SK-N-SH (cell line): ENCODE measurements around the gene CYB5D1. TPM values are rescaled to one million over a fixed set of nuclear protein-coding genes. Genes with fewer than 3 reads are reported as not detected.
A peak's percentile ranks its signal among the peaks of the same experiment; 100 is the strongest.

Experiments used
- CTCF ChIA-PET: fragments of 300-600, 350-600 bp; formaldehyde crosslinking; extraction: SDS; loops from one replicate; lab custom pipeline; 2021; lab: Yijun Ruan, JAX
- POLR2A ChIA-PET: fragments of 350-600 bp; sonication (Branson Sonifier 250); formaldehyde crosslinking; extraction: SDS; loops from one replicate; lab custom pipeline; 2020; ENCODE audit warnings: antibody characterized with exemption, inconsistent platforms; lab: Yijun Ruan, JAX
- DNase-seq: peaks from one replicate; pipeline ENCODE4 v3.0.0; 2012
- H2AFZ ChIP-seq: fragments of 200-600 bp; sonication (generic); 2 replicates; pipeline ENCODE4 v1.8.1; 2016; ENCODE audit warnings: antibody characterized with exemption, mild to moderate bottlenecking, low read depth
- H3F3A ChIP-seq: fragments of 200-600 bp; sonication (generic); replicated peaks from 2 replicates; pipeline ENCODE3; 2016; ENCODE audit warnings: antibody characterized with exemption, mild to moderate bottlenecking; ENCODE audit not compliant: insufficient read depth
- H3K27ac ChIP-seq, 2 experiments: fragments of 200-500 bp in 1 of 2; fragments of 200-600 bp in 1 of 2; sonication (Bioruptor generic) in 1 of 2; sonication (generic), shearing (Covaris generic) in 1 of 2; 2 replicates each; pipeline versions ENCODE4 v1.5.1 to v1.6.1; 2014 to 2016; ENCODE audit warnings: low read depth in 2 of 2, inconsistent platforms in 1 of 2, low read length in 1 of 2, mild to moderate bottlenecking in 1 of 2, mixed read lengths in 1 of 2
- H3K27me3 ChIP-seq: fragments of 200-600 bp; sonication (generic), shearing (Covaris generic); 2 replicates; pipeline ENCODE4 v1.6.1; 2016; ENCODE audit warnings: mixed run types; ENCODE audit not compliant: insufficient read depth
- H3K36me3 ChIP-seq, 2 experiments: fragments of 200-500 bp in 1 of 2; fragments of 200-600 bp in 1 of 2; sonication (Bioruptor generic) in 1 of 2; sonication (generic) in 1 of 2; replicated peaks in 1 of 2; 2 replicates each; pipeline versions ENCODE3 to v1.5.1; 2014 to 2016; ENCODE audit warnings: low read length in 1 of 2, mild to moderate bottlenecking in 1 of 2; ENCODE audit not compliant: insufficient read depth in 2 of 2, control insufficient read depth in 1 of 2
- H3K4me1 ChIP-seq, 2 experiments: fragments of 200-500 bp in 1 of 2; fragments of 200-600 bp in 1 of 2; sonication (Bioruptor generic) in 1 of 2; sonication (generic), shearing (Covaris generic) in 1 of 2; 2 replicates each; pipeline versions ENCODE4 v1.5.1 to v1.6.1; 2014 to 2016; ENCODE audit warnings: low read depth in 1 of 2, low read length in 1 of 2, mixed run types in 1 of 2; ENCODE audit not compliant: insufficient read depth in 2 of 2, control insufficient read depth in 1 of 2
- H3K4me2 ChIP-seq: fragments of 200-600 bp; sonication (generic), shearing (Covaris generic); 2 replicates; pipeline ENCODE4 v1.6.1; 2017; ENCODE audit warnings: mixed run types
- H3K4me3 ChIP-seq, 2 experiments: fragments of 200-500 bp in 1 of 2; fragments of 200-600 bp in 1 of 2; sonication (Bioruptor generic) in 1 of 2; sonication (generic), shearing (Covaris generic) in 1 of 2; 2 replicates each; pipeline versions ENCODE4 v1.5.1 to v1.8.1; 2014 to 2016; ENCODE audit warnings: low read depth in 2 of 2, inconsistent platforms in 1 of 2, low read length in 1 of 2, mild to moderate bottlenecking in 1 of 2, mixed read lengths in 1 of 2, moderate library complexity in 1 of 2
- H3K79me2 ChIP-seq: fragments of 200-600 bp; sonication (generic); 2 replicates; pipeline ENCODE4 v1.8.1; 2017; ENCODE audit warnings: mild to moderate bottlenecking; ENCODE audit not compliant: insufficient read depth
- H3K9ac ChIP-seq: fragments of 200-600 bp; sonication (generic); 2 replicates; pipeline ENCODE4 v1.6.1; 2017; ENCODE audit warnings: mixed run types
- H3K9me2 ChIP-seq: fragments of 200-600 bp; sonication (generic); 2 replicates; pipeline ENCODE4 v1.6.1; 2017; ENCODE audit warnings: mixed run types
- H3K9me3 ChIP-seq: fragments of 200-600 bp; sonication (generic); 2 replicates; pipeline ENCODE4 v1.6.1; 2017; ENCODE audit warnings: mixed run types, mild to moderate bottlenecking, moderate library complexity
- H4K20me1 ChIP-seq: fragments of 200-600 bp; sonication (generic); 2 replicates; pipeline ENCODE4 v1.6.1; 2017; ENCODE audit warnings: mild to moderate bottlenecking, mixed run types; ENCODE audit not compliant: insufficient read depth
- CHD2 ChIP-seq: fragments of 150-350 bp; IDR thresholded peaks from 2 replicates; pipeline ENCODE4 v1.6.1; 2018; ENCODE audit warnings: low read length; ENCODE audit not compliant: partially characterized antibody
- EP300 ChIP-seq, 2 experiments: IDR thresholded peaks; 2 replicates each; pipeline versions ENCODE4 v1.4.0 to v1.6.1; 2012; ENCODE audit warnings: borderline replicate concordance in 1 of 2, low read depth in 1 of 2, low read length in 1 of 2
- FOSL2 ChIP-seq: IDR thresholded peaks from 2 replicates; pipeline ENCODE4 v1.4.0; 2012; ENCODE audit warnings: low read depth, mild to moderate bottlenecking, moderate library complexity, borderline replicate concordance
- FOXJ3 ChIP-seq: sonication (generic); formaldehyde crosslinking; IDR thresholded peaks from 2 replicates; pipeline ENCODE4 v1.5.1; 2020; ENCODE audit warnings: mild to moderate bottlenecking, missing genetic modification reagents
- FOXM1 ChIP-seq: IDR thresholded peaks from 2 replicates; pipeline ENCODE4 v1.4.0; 2012; ENCODE audit warnings: low read depth, mild to moderate bottlenecking
- GABPA ChIP-seq: IDR thresholded peaks from 2 replicates; pipeline ENCODE4 v1.4.0; 2012; ENCODE audit warnings: low read depth, mild to moderate bottlenecking
- JUND ChIP-seq: IDR thresholded peaks from 2 replicates; pipeline ENCODE4 v1.4.0; 2012
- NRF1 ChIP-seq: IDR thresholded peaks from 2 replicates; pipeline ENCODE4 v1.6.1; 2012; ENCODE audit warnings: low read depth, mild to moderate bottlenecking, low read length
- POLR2AphosphoS5 ChIP-seq: IDR thresholded peaks from 2 replicates; pipeline ENCODE4 v1.6.1; 2012; ENCODE audit warnings: low read depth, low read length
- RAD21 ChIP-seq: IDR thresholded peaks from 2 replicates; pipeline ENCODE4 v1.6.1; 2012; ENCODE audit warnings: mild to moderate bottlenecking, low read length
- RCOR1 ChIP-seq: fragments of 150-350 bp; IDR thresholded peaks from 2 replicates; pipeline ENCODE4 v1.6.1; 2017; ENCODE audit warnings: antibody characterized with exemption, low read length
- RXRA ChIP-seq: IDR thresholded peaks from 2 replicates; pipeline ENCODE4 v1.4.0; 2012; ENCODE audit warnings: low read depth, mild to moderate bottlenecking, borderline replicate concordance
- SIN3A ChIP-seq: IDR thresholded peaks from 2 replicates; pipeline ENCODE4 v1.6.1; 2012; ENCODE audit warnings: low read depth, mild to moderate bottlenecking, low read length, moderate library complexity, borderline replicate concordance
- SMC3 ChIP-seq: IDR thresholded peaks from 2 replicates; pipeline ENCODE4 v1.6.1; 2012; ENCODE audit warnings: low read depth, low read length, improper control_type of control experiment
- TCF12 ChIP-seq: IDR thresholded peaks from 2 replicates; pipeline ENCODE4 v1.4.0; 2012
- TEAD4 ChIP-seq: IDR thresholded peaks from 2 replicates; pipeline ENCODE4 v1.4.0; 2012; ENCODE audit warnings: mild to moderate bottlenecking, borderline replicate concordance; ENCODE audit not compliant: insufficient read depth
- YY1 ChIP-seq: IDR thresholded peaks from 2 replicates; pipeline ENCODE4 v1.4.0; 2012; ENCODE audit warnings: low read depth, mild to moderate bottlenecking
- WGBS: methylation state at CpG from one replicate; pipeline ENCODE4 v1.1.6; 2017; ENCODE audit warnings: low lambda C conversion rate; 5-methylcytosine and 5-hydroxymethylcytosine counted together
- polyA plus RNA-seq, 3 experiments: library from polyadenylated mRNA; depleted of rRNA; stranded (reverse); fragments of >200 nt; gene quantifications; 2 replicates each; pipeline ENCODE4 v1.2.3, GENCODE V29; 2012
- TF ChIP-seq, protein P1 (sequence below): fragments of 150-350 bp; IDR thresholded peaks from 2 replicates; pipeline ENCODE4 v1.6.1; 2017; ENCODE audit warnings: antibody characterized with exemption, low read length, low read depth, borderline replicate concordance
- TF ChIP-seq, protein P2 (sequence below): IDR thresholded peaks from 2 replicates; pipeline ENCODE4 v1.6.1; 2012; ENCODE audit warnings: mild to moderate bottlenecking, low read depth, low read length, moderate library complexity
- TF ChIP-seq, protein P3 (sequence below): IDR thresholded peaks from 2 replicates; pipeline ENCODE4 v1.4.0; 2012; ENCODE audit warnings: low read depth
- TF ChIP-seq, protein P4 (sequence below): IDR thresholded peaks from 2 replicates; pipeline ENCODE4 v1.4.0; 2012; ENCODE audit warnings: low read depth, borderline replicate concordance
- TF ChIP-seq, protein P5 (sequence below): IDR thresholded peaks from 2 replicates; pipeline ENCODE4; 2012

Gene CYB5D1
- polyA plus RNA-seq, 1 of the 3 experiments (the other 2 are of a cell fraction): 8.8 TPM

DNA sequence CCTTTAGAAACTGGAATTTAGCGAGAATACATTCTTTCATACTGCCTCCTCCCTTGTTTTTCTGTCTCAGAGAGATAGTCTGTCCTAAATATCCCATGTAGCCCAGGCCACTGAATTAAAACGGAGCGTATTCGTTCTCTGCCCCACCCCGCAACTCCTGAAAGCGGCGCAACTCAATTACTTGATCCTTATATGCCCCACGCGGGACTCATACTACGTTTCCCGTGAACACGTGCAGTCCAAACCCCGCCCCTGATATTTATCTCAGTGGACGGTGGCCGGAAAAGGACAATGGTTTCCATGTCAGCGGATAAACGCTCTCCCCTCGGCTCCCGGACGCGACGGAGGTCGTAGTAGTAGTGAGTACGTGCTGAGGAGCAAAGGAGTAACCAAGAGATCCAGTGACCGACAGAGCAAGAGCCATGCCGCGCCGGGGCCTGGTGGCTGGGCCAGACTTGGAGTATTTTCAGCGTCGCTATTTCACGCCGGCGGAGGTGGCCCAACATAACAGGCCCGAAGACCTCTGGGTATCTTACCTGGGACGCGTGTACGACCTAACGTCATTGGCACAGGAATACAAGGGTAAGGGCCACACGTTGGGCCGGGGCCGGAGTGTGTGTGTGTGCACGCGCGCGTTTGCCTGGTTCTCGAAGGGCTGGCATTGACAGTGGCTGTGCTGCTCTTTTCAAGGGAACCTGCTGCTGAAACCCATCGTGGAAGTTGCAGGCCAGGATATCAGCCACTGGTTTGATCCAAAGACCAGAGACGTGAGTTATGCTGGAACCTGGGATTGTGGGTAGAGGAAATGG lies at the start of gene CYB5D1 (continued):
- TF ChIP-seq, protein P1, sequence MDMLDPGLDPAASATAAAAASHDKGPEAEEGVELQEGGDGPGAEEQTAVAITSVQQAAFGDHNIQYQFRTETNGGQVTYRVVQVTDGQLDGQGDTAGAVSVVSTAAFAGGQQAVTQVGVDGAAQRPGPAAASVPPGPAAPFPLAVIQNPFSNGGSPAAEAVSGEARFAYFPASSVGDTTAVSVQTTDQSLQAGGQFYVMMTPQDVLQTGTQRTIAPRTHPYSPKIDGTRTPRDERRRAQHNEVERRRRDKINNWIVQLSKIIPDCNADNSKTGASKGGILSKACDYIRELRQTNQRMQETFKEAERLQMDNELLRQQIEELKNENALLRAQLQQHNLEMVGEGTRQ: peak; percentile 32; the same call in 1 of the 2 replicates
- TF ChIP-seq JUND: no peak; the same call in 1 of the 2 replicates
- TF ChIP-seq POLR2AphosphoS5: no peak
- no peak for TF ChIP-seq EP300 (IDR thresholded peaks at IDR 0.05; ENCODE audit: borderline replicate concordance in 1 of 2, low read depth in 1 of 2, low read length in 1 of 2)
- no peak; the same call in 1 of the 2 replicates for TF ChIP-seq TCF12
- TF ChIP-seq RCOR1: no peak; the same call in 1 of the 2 replicates
- no peak for TF ChIP-seq FOXJ3 (CRISPR knock-in tag)
- no peak for TF ChIP-seq FOXM1
- no peak for TF ChIP-seq RAD21
- no peak for TF ChIP-seq RXRA
- peak; percentile 15; the same call in 1 of the 2 replicates for TF ChIP-seq GABPA
- TF ChIP-seq FOSL2: no peak
- no peak; the same call in 1 of the 2 replicates for TF ChIP-seq YY1
- TF ChIP-seq SIN3A: peak; percentile 63; the same call in 1 of the 2 replicates
- no peak for TF ChIP-seq SMC3
- TF ChIP-seq, all 33 proteins: peak for 10

DNA sequence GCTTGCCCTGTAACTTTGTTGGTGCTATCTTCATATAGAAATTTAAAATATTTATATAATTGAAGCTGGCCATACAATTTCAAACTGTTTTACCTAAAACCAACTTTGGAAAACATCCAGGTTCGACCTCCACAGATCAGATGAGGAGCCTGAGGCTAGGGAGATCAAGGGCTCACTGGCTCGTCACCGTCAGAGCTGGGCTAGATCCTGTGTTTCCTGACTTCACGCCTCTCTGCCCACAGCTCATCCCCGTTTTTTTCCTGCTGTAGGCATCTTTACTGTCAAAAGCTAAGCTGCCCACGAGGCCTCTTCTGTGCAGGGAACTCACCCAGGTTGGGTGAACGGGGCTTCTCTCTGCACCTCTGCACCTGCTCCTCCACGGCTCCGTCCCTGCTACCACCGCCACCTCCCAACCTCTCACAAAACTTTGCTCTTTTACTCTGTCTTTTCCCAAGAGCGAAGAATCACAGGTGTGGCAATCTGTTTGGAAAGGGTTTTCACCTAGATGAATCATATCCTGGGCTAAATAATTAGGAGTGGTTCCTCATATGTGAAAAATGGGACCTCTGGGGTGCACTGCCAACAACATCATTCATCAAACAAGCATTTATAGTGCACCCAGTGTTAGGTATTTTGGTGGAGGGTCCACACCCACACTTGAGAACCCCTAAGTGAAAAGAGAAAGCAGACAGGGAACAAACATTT lies 48.6 kb upstream of the CYB5D1 start:
- no peaks in the 10 kb centered on the region for H4K20me1 ChIP-seq
- H3K9ac ChIP-seq: no peak overlapping the region
- H3F3A ChIP-seq: no peaks in the 10 kb centered on the region
- 65% methylated on average over 11 of the region's 11 CpGs for WGBS
- H3K79me2 ChIP-seq: no peaks in the 10 kb centered on the region
- no peak overlapping the region for H3K4me2 ChIP-seq
- H3K4me1 ChIP-seq: no peaks in the 10 kb centered on the region
- H3K4me3 ChIP-seq: no peak overlapping the region
- DNase-seq: no peak
- POLR2A ChIA-PET: no interaction called here
- H3K36me3 ChIP-seq: no peaks in the 10 kb centered on the region
- no peak overlapping the region for H3K27ac ChIP-seq
- no peaks in the 10 kb centered on the region for H3K9me3 ChIP-seq
- H3K27me3 ChIP-seq: no peaks in the 10 kb centered on the region; the same call in 1 of the 2 replicates
- CTCF ChIA-PET: interaction anchor here (1.3 kb wide), 1 partner anchor 66 kb away, joined by 5 read pairs; no protein-coding TSS in a partner anchor
- no peaks in the 10 kb centered on the region for H3K9me2 ChIP-seq
- no peak overlapping the region for H2AFZ ChIP-seq
- TF ChIP-seq, protein P2, sequence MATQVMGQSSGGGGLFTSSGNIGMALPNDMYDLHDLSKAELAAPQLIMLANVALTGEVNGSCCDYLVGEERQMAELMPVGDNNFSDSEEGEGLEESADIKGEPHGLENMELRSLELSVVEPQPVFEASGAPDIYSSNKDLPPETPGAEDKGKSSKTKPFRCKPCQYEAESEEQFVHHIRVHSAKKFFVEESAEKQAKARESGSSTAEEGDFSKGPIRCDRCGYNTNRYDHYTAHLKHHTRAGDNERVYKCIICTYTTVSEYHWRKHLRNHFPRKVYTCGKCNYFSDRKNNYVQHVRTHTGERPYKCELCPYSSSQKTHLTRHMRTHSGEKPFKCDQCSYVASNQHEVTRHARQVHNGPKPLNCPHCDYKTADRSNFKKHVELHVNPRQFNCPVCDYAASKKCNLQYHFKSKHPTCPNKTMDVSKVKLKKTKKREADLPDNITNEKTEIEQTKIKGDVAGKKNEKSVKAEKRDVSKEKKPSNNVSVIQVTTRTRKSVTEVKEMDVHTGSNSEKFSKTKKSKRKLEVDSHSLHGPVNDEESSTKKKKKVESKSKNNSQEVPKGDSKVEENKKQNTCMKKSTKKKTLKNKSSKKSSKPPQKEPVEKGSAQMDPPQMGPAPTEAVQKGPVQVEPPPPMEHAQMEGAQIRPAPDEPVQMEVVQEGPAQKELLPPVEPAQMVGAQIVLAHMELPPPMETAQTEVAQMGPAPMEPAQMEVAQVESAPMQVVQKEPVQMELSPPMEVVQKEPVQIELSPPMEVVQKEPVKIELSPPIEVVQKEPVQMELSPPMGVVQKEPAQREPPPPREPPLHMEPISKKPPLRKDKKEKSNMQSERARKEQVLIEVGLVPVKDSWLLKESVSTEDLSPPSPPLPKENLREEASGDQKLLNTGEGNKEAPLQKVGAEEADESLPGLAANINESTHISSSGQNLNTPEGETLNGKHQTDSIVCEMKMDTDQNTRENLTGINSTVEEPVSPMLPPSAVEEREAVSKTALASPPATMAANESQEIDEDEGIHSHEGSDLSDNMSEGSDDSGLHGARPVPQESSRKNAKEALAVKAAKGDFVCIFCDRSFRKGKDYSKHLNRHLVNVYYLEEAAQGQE: no peak
- TF ChIP-seq TEAD4: no peak
- no peak for TF ChIP-seq CHD2
- TF ChIP-seq, protein P3, sequence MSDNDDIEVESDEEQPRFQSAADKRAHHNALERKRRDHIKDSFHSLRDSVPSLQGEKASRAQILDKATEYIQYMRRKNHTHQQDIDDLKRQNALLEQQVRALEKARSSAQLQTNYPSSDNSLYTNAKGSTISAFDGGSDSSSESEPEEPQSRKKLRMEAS: no peak
- TF ChIP-seq NRF1: no peak
- TF ChIP-seq, protein P4, sequence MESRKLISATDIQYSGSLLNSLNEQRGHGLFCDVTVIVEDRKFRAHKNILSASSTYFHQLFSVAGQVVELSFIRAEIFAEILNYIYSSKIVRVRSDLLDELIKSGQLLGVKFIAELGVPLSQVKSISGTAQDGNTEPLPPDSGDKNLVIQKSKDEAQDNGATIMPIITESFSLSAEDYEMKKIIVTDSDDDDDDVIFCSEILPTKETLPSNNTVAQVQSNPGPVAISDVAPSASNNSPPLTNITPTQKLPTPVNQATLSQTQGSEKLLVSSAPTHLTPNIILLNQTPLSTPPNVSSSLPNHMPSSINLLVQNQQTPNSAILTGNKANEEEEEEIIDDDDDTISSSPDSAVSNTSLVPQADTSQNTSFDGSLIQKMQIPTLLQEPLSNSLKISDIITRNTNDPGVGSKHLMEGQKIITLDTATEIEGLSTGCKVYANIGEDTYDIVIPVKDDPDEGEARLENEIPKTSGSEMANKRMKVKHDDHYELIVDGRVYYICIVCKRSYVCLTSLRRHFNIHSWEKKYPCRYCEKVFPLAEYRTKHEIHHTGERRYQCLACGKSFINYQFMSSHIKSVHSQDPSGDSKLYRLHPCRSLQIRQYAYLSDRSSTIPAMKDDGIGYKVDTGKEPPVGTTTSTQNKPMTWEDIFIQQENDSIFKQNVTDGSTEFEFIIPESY: no peak
- TF ChIP-seq, protein P5, sequence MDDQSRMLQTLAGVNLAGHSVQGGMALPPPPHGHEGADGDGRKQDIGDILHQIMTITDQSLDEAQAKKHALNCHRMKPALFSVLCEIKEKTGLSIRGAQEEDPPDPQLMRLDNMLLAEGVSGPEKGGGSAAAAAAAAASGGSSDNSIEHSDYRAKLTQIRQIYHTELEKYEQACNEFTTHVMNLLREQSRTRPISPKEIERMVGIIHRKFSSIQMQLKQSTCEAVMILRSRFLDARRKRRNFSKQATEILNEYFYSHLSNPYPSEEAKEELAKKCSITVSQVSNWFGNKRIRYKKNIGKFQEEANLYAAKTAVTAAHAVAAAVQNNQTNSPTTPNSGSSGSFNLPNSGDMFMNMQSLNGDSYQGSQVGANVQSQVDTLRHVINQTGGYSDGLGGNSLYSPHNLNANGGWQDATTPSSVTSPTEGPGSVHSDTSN: no peak
- no peak for TF ChIP-seq EP300 (IDR thresholded peaks at IDR 0.05; ENCODE audit: borderline replicate concordance in 1 of 2, low read depth in 1 of 2, low read length in 1 of 2)
- TF ChIP-seq FOXM1: no peak
